Activated T-cell treated with anti-CD3 and anti-CD28 coated beads, Interleukin-2, amount 50 U/mL, for 4 hours (primary cell): Measurements from ENCODE around the gene CYP39A1. TPM values are rescaled to one million over a fixed set of nuclear protein-coding genes. Genes with fewer than 3 reads are reported as not detected.

Experiments used
- ATAC-seq, 2 donors: fragments of 200-7000 bp; cut with Tn5 transposase; one replicate each; pipeline ENCODE4 v1.10.0; 2021
- DNase-seq: peaks from one replicate; pipeline ENCODE4 v3.0.0-alpha.2; 2020
- H3K27me3 Mint-ChIP-seq: one replicate; pipeline ENCODE4 v1.8.0; 2021; ENCODE audit warnings: low read depth, mixed read lengths
- H3K36me3 Mint-ChIP-seq: one replicate; pipeline ENCODE4 v1.8.0; 2022; ENCODE audit warnings: mixed read lengths; ENCODE audit not compliant: insufficient read depth
- H3K4me1 Mint-ChIP-seq: one replicate; pipeline ENCODE4 v1.8.0; 2021; ENCODE audit warnings: low read depth, mixed read lengths
- H3K4me3 Mint-ChIP-seq: one replicate; pipeline ENCODE4 v1.8.0; 2021; ENCODE audit warnings: mild to moderate bottlenecking, moderate library complexity, mixed read lengths
- H3K9me3 Mint-ChIP-seq: one replicate; pipeline ENCODE4 v1.8.0; 2021; ENCODE audit warnings: mixed read lengths
- total RNA-seq, 3 donors: library from RNA; stranded (reverse); gene quantifications; one replicate each; pipeline ENCODE4 v1.2.1, GENCODE V29; 2021

The CYP39A1 gene
- total RNA-seq, 3 donors from 2014 or later = not detected

DNA sequence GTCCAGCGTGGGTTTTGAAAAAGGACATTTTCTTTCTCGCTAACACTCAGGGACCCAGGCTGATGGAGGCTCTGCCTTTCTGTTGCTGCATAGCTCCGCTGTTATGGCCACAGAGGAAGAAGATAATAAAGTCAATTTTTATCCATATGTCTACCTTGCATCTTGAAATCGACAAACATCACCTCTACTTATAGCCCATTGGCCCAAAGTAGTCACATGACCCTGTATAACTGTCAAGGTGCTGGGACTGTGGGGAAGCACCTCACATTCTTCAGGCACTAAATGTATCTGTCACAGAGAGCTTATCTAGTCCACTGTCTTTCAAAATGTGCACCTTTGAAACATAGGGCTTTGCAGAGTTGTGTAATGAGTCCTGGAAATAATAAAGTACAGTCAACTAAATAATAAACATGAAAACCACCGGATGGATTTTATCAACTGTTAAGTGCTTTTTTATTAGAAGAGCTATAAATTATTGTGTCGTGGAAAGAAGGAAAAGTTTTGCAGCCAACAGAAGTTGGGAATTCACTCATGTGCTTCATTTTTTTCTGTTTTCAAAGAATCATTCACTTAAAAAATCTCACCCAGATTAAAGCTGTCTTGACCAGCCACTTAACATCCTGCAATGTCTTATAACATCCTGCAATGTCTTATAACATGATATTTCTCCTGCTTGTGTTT lies 113.7 kb downstream of the CYP39A1 start:
- peaks cover 13% of the 10 kb centered on the region for H3K9me3 Mint-ChIP-seq
- H3K27me3 Mint-ChIP-seq = peaks cover 21% of the 10 kb centered on the region

DNA sequence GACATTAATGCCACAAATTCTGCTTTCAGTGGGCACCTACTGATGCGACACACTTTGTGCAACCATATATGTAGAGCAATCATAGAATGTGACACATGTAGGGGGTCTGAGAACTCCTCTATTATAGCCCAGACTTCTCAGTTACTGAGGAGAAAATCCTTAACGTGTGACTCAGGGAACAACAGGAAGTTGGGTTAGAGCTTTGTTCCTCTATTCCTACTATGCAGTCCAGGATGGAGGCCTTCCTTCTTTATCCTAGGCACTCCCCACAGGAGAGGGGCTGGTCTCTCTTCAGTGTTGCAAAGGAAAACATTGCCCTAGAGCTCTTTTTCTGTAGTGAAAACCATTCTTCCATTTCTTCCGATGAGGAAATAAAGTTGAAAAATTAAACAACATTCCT lies 121.7 kb downstream of the CYP39A1 start:
- Mint-ChIP-seq H3K4me3 (no peak overlapping the region), H3K27me3 (peaks cover 3% of the 10 kb centered on the region), H3K4me1 (no peaks in the 10 kb centered on the region), H3K9me3 (no peaks in the 10 kb centered on the region), H3K36me3 (no peaks in the 10 kb centered on the region)
- DNase-seq = no peak
- no peak for ATAC-seq

More for the DNA sequence above, 113.7 kb downstream of the CYP39A1 start:
- ATAC-seq (no peak), DNase-seq (no peak)
- Mint-ChIP-seq H3K36me3 (peaks cover 2% of the 10 kb centered on the region), H3K4me3 (no peak overlapping the region), H3K4me1 (no peaks in the 10 kb centered on the region)

DNA sequence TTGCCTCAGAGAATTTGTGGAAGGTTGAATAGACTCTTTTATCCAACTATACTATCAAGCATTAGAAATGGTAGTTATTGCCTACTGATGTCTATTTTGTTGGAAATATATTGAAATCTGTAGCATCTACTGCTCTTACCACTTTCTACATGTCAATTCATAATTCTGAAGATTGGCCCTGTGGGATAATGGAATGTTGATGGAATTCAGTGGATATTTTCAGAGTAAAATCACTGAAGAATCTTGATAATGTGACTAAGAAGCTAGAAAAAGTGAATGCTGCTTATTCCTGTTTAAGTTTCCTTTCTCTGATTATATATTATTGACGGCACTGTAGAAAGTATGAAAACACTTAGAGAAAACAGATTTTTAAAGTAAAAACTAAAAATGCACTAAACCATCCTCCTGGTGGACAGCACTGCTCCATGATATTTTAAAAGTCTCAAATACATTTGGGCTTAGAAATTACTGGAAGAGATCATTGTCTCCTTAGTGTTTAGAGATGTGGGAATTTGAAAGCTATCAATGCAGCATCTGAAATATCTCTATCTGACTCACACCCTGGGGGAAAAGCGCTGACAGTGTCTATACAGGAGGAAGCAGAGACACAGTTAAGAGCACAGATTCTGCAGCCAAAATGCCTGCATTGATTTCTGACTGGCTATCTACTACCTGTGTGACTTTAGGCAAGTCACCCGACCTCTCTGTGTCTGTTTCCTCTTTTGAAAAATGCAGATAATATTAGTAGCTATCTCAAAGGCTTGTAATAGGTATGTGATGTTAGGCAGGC lies 123.5 kb downstream of the CYP39A1 start:
- Mint-ChIP-seq H3K9me3 (no peaks in the 10 kb centered on the region), H3K4me1 (no peaks in the 10 kb centered on the region), H3K36me3 (no peaks in the 10 kb centered on the region), H3K27me3 (peaks cover 9% of the 10 kb centered on the region), H3K4me3 (no peak overlapping the region)
- no peak for DNase-seq
- no peak for ATAC-seq

DNA sequence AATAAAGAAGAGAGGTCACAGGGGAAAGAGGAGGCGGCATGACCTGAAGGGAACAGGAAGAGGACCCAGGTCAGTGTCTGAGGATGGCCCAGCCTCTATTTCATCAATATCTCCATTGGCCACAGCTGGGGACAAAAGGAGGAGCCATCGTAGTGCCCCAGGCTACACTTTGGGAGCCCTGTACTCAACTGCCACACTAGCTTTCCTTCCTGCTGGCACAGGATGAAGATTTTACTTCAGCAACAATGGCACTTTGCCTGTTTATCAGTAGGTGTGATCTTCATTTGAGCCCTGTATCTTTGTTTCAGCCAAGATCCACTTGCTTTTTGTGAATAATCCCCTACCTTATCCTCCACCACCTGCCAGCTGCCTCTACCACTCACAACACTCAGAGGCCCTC lies 126.0 kb downstream of the CYP39A1 start:
- H3K4me1 Mint-ChIP-seq = no peaks in the 10 kb centered on the region

GRCh38 chr6:46525583-46525982 lies 127.0 kb downstream of the CYP39A1 start:
- DNase-seq (no peak), ATAC-seq (no peak)
- no peaks in the 10 kb centered on the region for H3K9me3 Mint-ChIP-seq
- no peaks in the 10 kb centered on the region for H3K36me3 Mint-ChIP-seq
- H3K27me3 Mint-ChIP-seq = peaks cover 9% of the 10 kb centered on the region
- no peak overlapping the region for H3K4me3 Mint-ChIP-seq
- no peaks in the 10 kb centered on the region for H3K4me1 Mint-ChIP-seq

More for the DNA sequence above, 126.0 kb downstream of the CYP39A1 start:
- no peak for DNase-seq
- ATAC-seq = no peak
- Mint-ChIP-seq H3K27me3 (peaks cover 9% of the 10 kb centered on the region), H3K4me3 (no peak overlapping the region), H3K9me3 (no peaks in the 10 kb centered on the region), H3K36me3 (no peaks in the 10 kb centered on the region)

DNA sequence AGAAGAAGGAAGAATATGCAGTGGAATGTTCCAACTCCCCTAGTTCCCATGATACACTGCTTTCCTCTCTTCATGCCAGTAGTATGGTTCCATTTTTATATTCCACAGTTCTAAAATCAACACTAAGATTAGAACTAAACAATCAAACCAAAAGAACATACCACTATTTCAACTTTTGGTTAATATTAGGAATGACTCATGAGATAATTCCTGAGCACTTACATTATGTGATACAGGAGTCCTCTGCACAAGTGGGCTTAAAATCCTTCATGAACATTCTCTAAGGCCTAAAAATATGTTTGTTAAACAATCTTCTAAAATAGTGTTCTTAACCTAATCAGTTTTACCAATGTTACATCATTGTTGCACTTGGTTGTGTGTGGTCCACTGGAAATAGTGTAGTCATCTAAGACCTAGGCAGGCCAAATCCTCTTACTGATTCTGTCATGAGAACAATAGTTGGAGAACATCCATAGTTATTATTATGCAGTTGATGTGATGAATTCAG lies 131.1 kb downstream of the CYP39A1 start:
- H3K36me3 Mint-ChIP-seq = no peaks in the 10 kb centered on the region
- no peak for ATAC-seq
- H3K27me3 Mint-ChIP-seq = peaks cover 9% of the 10 kb centered on the region

DNA sequence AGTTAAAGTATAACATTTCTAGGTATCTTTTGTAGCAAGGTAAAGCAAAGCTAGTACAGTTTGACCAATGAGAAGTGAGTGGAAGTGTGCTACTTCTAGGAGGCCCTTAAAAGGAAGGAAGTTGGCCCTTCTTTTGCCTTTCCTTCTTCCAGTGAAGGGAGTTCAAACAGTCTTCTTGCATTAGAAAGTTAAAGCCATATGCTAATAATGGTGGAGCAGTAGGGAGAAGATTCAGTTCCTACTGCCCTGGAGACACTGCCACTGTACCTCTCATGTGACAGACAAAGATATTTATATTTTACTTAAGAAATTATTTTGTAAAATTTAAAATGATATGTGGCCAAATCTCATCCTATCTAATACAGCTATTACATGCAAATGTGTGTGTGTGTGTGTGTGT lies 135.4 kb downstream of the CYP39A1 start:
- Mint-ChIP-seq H3K4me1 (no peaks in the 10 kb centered on the region), H3K27me3 (no peaks in the 10 kb centered on the region), H3K4me3 (no peak overlapping the region), H3K9me3 (no peaks in the 10 kb centered on the region), H3K36me3 (no peaks in the 10 kb centered on the region)
- no peak for DNase-seq
- ATAC-seq = no peak

More for the DNA sequence above, 131.1 kb downstream of the CYP39A1 start:
- Mint-ChIP-seq H3K9me3 (no peaks in the 10 kb centered on the region), H3K4me1 (no peaks in the 10 kb centered on the region), H3K4me3 (no peak overlapping the region)
- no peak for DNase-seq

DNA sequence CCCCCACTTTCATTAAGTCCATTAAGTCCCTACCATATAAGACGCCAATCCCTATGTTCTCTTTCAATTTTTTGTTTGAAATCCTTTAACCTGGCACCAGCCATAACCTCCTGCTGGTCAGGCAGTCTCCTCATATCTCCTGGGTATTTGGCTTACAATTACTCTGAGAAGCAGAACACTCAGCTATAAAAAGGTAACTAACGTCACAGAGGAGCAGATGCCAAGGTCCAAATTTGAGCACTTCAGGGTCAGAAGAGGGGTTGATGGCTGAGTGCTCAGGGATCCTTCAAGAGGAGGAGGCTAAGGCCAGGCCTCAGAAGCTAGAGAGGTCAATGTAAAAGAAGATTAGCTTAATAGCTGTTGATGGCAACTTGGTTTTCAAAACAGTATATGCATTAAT lies 139.1 kb downstream of the CYP39A1 start:
- no peak for ATAC-seq
- H3K27me3 Mint-ChIP-seq = peaks cover 2% of the 10 kb centered on the region
- H3K4me3 Mint-ChIP-seq = no peak overlapping the region
- H3K36me3 Mint-ChIP-seq = no peaks in the 10 kb centered on the region
- no peaks in the 10 kb centered on the region for H3K4me1 Mint-ChIP-seq
- no peak for DNase-seq
- H3K9me3 Mint-ChIP-seq = no peaks in the 10 kb centered on the region

- no peak for DNase-seq
- Mint-ChIP-seq H3K36me3 (no peaks in the 10 kb centered on the region), H3K4me3 (no peak overlapping the region), H3K4me1 (no peaks in the 10 kb centered on the region), H3K9me3 (no peaks in the 10 kb centered on the region), H3K27me3 (peaks cover 2% of the 10 kb centered on the region)
- no peak for ATAC-seq
Observed at GRCh38 chr6:46511320-46511719, 141.3 kb downstream of the CYP39A1 start.

GRCh38 chr6:46510651-46511050 lies 142.0 kb downstream of the CYP39A1 start:
- no peaks in the 10 kb centered on the region for H3K36me3 Mint-ChIP-seq
- H3K27me3 Mint-ChIP-seq = peaks cover 2% of the 10 kb centered on the region
- DNase-seq (no peak), ATAC-seq (no peak)
- no peak overlapping the region for H3K4me3 Mint-ChIP-seq
- no peaks in the 10 kb centered on the region for H3K9me3 Mint-ChIP-seq
- H3K4me1 Mint-ChIP-seq = no peaks in the 10 kb centered on the region

- ATAC-seq = no peak
- Mint-ChIP-seq H3K4me1 (no peaks in the 10 kb centered on the region), H3K9me3 (no peaks in the 10 kb centered on the region), H3K4me3 (no peak overlapping the region), H3K36me3 (no peaks in the 10 kb centered on the region), H3K27me3 (peaks cover 5% of the 10 kb centered on the region)
- no peak for DNase-seq
Observed at GRCh38 chr6:46509981-46510510, 142.6 kb downstream of the CYP39A1 start.

GRCh38 chr6:46509063-46509462 lies 143.6 kb downstream of the CYP39A1 start:
- Mint-ChIP-seq H3K27me3 (peaks cover 5% of the 10 kb centered on the region), H3K4me1 (no peaks in the 10 kb centered on the region), H3K36me3 (no peaks in the 10 kb centered on the region), H3K9me3 (no peaks in the 10 kb centered on the region), H3K4me3 (no peak overlapping the region)
- DNase-seq (no peak), ATAC-seq (no peak)

DNA sequence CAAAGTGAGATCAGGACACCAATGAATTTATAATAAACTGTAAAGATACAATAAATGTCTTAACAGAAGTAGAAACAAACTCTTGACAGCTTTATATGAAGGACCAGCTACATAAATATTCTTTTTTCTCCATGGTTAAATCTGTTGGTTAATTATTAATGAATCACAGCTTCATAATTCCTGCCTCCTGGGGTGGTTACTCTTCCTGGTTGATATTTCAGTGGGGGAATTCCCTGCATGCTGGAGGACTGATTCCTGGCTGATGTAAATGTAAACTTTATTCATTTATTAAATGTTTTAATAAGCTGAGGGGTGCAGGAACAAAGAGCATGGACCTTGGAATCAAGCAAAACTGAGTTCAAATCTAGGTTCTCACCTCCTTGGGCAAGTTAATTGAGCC lies 145.2 kb downstream of the CYP39A1 start:
- Mint-ChIP-seq H3K27me3 (peaks cover 5% of the 10 kb centered on the region), H3K4me3 (no peak overlapping the region), H3K36me3 (no peaks in the 10 kb centered on the region), H3K9me3 (no peaks in the 10 kb centered on the region), H3K4me1 (no peaks in the 10 kb centered on the region)
- ATAC-seq (no peak), DNase-seq (no peak)

DNA sequence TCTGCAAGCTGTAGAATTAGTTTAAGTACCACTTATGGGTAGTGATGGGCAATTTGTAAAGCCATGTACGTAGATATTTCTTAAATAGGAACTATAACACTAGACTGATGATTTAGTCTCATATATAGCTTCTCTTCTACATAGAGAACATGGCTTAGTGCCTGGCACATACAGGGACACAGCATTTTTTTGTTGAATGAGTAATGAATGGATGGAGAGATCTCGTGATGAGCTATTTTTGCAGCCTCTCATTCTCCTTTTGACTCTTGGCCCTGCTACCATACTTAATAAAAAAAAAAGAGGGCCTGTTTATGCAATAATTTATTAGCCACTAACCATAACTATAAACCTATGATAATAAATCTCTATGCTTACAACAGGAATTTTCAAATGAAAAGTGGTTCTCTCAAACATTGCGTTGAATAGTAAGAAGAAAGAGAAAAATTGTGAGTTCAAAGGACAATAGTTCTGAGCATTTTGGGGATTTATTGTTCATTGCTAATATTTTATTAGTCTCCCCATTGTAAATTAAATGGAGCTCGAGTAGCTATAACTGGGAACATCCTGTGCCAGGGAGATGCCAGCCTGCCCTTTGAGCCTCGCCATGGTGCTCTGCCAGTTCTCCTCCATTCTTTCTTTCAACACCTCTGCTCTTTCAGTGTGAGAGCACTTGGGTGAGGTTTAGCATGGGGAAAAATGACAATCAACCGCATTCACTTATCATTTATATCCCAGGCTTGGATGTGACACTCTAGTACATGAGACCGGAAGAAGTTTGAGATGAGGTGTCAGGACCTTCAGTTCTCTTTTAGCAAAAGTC lies 146.7 kb downstream of the CYP39A1 start:
- Mint-ChIP-seq H3K27me3 (peaks cover 11% of the 10 kb centered on the region), H3K4me3 (no peak overlapping the region), H3K4me1 (no peaks in the 10 kb centered on the region), H3K9me3 (no peaks in the 10 kb centered on the region), H3K36me3 (no peaks in the 10 kb centered on the region)
- DNase-seq (no peak), ATAC-seq (no peak)
